ENCODE results near the gene DDX31. TPM values are rescaled to one million over a fixed set of nuclear protein-coding genes. Genes with fewer than 3 reads are reported as not detected.

The DDX31 gene
- total RNA-seq, 1 experiment from 2014 or later, result 14.6 TPM

- H3K9ac ChIP-seq (ENCODE audit: low read length), result no peak overlapping the region
- H3K9me2 ChIP-seq (replicated peaks; ENCODE audit: low read length), result no peaks in the 10 kb centered on the region
- no peak for ATAC-seq
- no peaks in the 10 kb centered on the region for H3K36me3 ChIP-seq (ENCODE audit: low read depth, low read length)
- H3K4me3 ChIP-seq (ENCODE audit: low read length), result no peak overlapping the region
- no peaks in the 10 kb centered on the region for H3F3A ChIP-seq (ENCODE audit: low read length, unreplicated experiment)
- H3K79me2 ChIP-seq (ENCODE audit: low read length), result no peaks in the 10 kb centered on the region
- ChIA-PET CTCF (interaction anchor here (0.6 kb wide), 1 partner anchor 107 kb away, joined by 5 read pairs; no protein-coding TSS in a partner anchor), POLR2A (ENCODE audit: unreplicated experiment) (no interaction called here)
- no peak overlapping the region for H3K4me2 ChIP-seq (ENCODE audit: low read length)
- H3K9me3 ChIP-seq (ENCODE audit: low read length), result no peaks in the 10 kb centered on the region
- intact Hi-C loops (cut with micrococcal nuclease), result no loop called here
- no peaks in the 10 kb centered on the region for H3K4me1 ChIP-seq (ENCODE audit: insufficient read depth, low read length)
- no peaks in the 10 kb centered on the region for H4K20me1 ChIP-seq (ENCODE audit: low read length)
- H2AFZ ChIP-seq (ENCODE audit: low read length), result no peak overlapping the region
- TF ChIP-seq CTCF (conservative IDR thresholded peaks at IDR 0.05; ENCODE audit: low read depth, low read length), result no peak
- no peak for TF ChIP-seq EZH2 (IDR thresholded peaks at IDR 0.05; ENCODE audit: low read length, unreplicated experiment)
- TF ChIP-seq EZH2phosphoT487 (IDR thresholded peaks at IDR 0.05; ENCODE audit: borderline replicate concordance, low read length), result no peak
- no peaks in the 10 kb centered on the region for H3K27me3 ChIP-seq (ENCODE audit: low read length)
- DNase-seq, result no peak
- H3K27ac ChIP-seq (ENCODE audit: low read length), result no peak overlapping the region
- BruUV-seq (replicated peaks), result no TSS peak
These were observed 126.5 kb downstream of the DDX31 start for GRCh38 chr9:132543251-132543650.

Other genes with a start within 250 kb of the DDX31 start
- gene BARHL1, start 87.4 kb downstream of the DDX31 start, total RNA-seq (2014; rRNA removed), result not detected in 2 replicates
- gene GTF3C4, start 481 bp upstream of the DDX31 start, total RNA-seq (2014; rRNA removed), result 9.8 and 11.9 TPM in 2 replicates
- 0.55 TPM in 1 of 2 replicates, not detected in the other for gene AK8, start 208.3 kb upstream of the DDX31 start, total RNA-seq (2014; rRNA removed)
- gene SPACA9, start 208.9 kb upstream of the DDX31 start, total RNA-seq (2014; rRNA removed), result 2.3 and 3.9 TPM in 2 replicates